SK-N-SH (cell line): ENCODE measurements around the gene AURKB. TPM values are rescaled to one million over a fixed set of nuclear protein-coding genes. Genes with fewer than 3 reads are reported as not detected.
"Not testable (repeated sequence)": the region's sequence is repeated elsewhere in the genome, so short reads cannot be mapped to it uniquely, and the experiment has no call there.

Experiments
- CTCF ChIA-PET: fragments of 300-600, 350-600 bp; formaldehyde crosslinking; extraction: SDS; loops from one replicate; lab custom pipeline; 2021; lab: Yijun Ruan, JAX
- POLR2A ChIA-PET: fragments of 350-600 bp; sonication (Branson Sonifier 250); formaldehyde crosslinking; extraction: SDS; loops from one replicate; lab custom pipeline; 2020; ENCODE audit warnings: antibody characterized with exemption, inconsistent platforms; lab: Yijun Ruan, JAX
- DNase-seq: peaks from one replicate; pipeline ENCODE4 v3.0.0; 2012
- H2AFZ ChIP-seq: fragments of 200-600 bp; sonication (generic); 2 replicates; pipeline ENCODE4 v1.8.1; 2016; ENCODE audit warnings: antibody characterized with exemption, mild to moderate bottlenecking, low read depth
- H3F3A ChIP-seq: fragments of 200-600 bp; sonication (generic); replicated peaks from 2 replicates; pipeline ENCODE3; 2016; ENCODE audit warnings: antibody characterized with exemption, mild to moderate bottlenecking; ENCODE audit not compliant: insufficient read depth
- H3K27ac ChIP-seq, 2 experiments: fragments of 200-500 bp in 1 of 2; fragments of 200-600 bp in 1 of 2; sonication (Bioruptor generic) in 1 of 2; sonication (generic), shearing (Covaris generic) in 1 of 2; 2 replicates each; pipeline versions ENCODE4 v1.5.1 to v1.6.1; 2014 to 2016; ENCODE audit warnings: low read depth in 2 of 2, inconsistent platforms in 1 of 2, low read length in 1 of 2, mild to moderate bottlenecking in 1 of 2, mixed read lengths in 1 of 2
- H3K27me3 ChIP-seq: fragments of 200-600 bp; sonication (generic), shearing (Covaris generic); 2 replicates; pipeline ENCODE4 v1.6.1; 2016; ENCODE audit warnings: mixed run types; ENCODE audit not compliant: insufficient read depth
- H3K36me3 ChIP-seq, 2 experiments: fragments of 200-500 bp in 1 of 2; fragments of 200-600 bp in 1 of 2; sonication (Bioruptor generic) in 1 of 2; sonication (generic) in 1 of 2; replicated peaks in 1 of 2; 2 replicates each; pipeline versions ENCODE3 to v1.5.1; 2014 to 2016; ENCODE audit warnings: low read length in 1 of 2, mild to moderate bottlenecking in 1 of 2; ENCODE audit not compliant: insufficient read depth in 2 of 2, control insufficient read depth in 1 of 2
- H3K4me1 ChIP-seq, 2 experiments: fragments of 200-500 bp in 1 of 2; fragments of 200-600 bp in 1 of 2; sonication (Bioruptor generic) in 1 of 2; sonication (generic), shearing (Covaris generic) in 1 of 2; 2 replicates each; pipeline versions ENCODE4 v1.5.1 to v1.6.1; 2014 to 2016; ENCODE audit warnings: low read depth in 1 of 2, low read length in 1 of 2, mixed run types in 1 of 2; ENCODE audit not compliant: insufficient read depth in 2 of 2, control insufficient read depth in 1 of 2
- H3K4me2 ChIP-seq: fragments of 200-600 bp; sonication (generic), shearing (Covaris generic); 2 replicates; pipeline ENCODE4 v1.6.1; 2017; ENCODE audit warnings: mixed run types
- H3K4me3 ChIP-seq, 2 experiments: fragments of 200-500 bp in 1 of 2; fragments of 200-600 bp in 1 of 2; sonication (Bioruptor generic) in 1 of 2; sonication (generic), shearing (Covaris generic) in 1 of 2; 2 replicates each; pipeline versions ENCODE4 v1.5.1 to v1.8.1; 2014 to 2016; ENCODE audit warnings: low read depth in 2 of 2, inconsistent platforms in 1 of 2, low read length in 1 of 2, mild to moderate bottlenecking in 1 of 2, mixed read lengths in 1 of 2, moderate library complexity in 1 of 2
- H3K79me2 ChIP-seq: fragments of 200-600 bp; sonication (generic); 2 replicates; pipeline ENCODE4 v1.8.1; 2017; ENCODE audit warnings: mild to moderate bottlenecking; ENCODE audit not compliant: insufficient read depth
- H3K9ac ChIP-seq: fragments of 200-600 bp; sonication (generic); 2 replicates; pipeline ENCODE4 v1.6.1; 2017; ENCODE audit warnings: mixed run types
- H3K9me2 ChIP-seq: fragments of 200-600 bp; sonication (generic); 2 replicates; pipeline ENCODE4 v1.6.1; 2017; ENCODE audit warnings: mixed run types
- H3K9me3 ChIP-seq: fragments of 200-600 bp; sonication (generic); 2 replicates; pipeline ENCODE4 v1.6.1; 2017; ENCODE audit warnings: mixed run types, mild to moderate bottlenecking, moderate library complexity
- H4K20me1 ChIP-seq: fragments of 200-600 bp; sonication (generic); 2 replicates; pipeline ENCODE4 v1.6.1; 2017; ENCODE audit warnings: mild to moderate bottlenecking, mixed run types; ENCODE audit not compliant: insufficient read depth
- CHD2 ChIP-seq: fragments of 150-350 bp; IDR thresholded peaks from 2 replicates; pipeline ENCODE4 v1.6.1; 2018; ENCODE audit warnings: low read length; ENCODE audit not compliant: partially characterized antibody
- ELF1 ChIP-seq: IDR thresholded peaks from 2 replicates; pipeline ENCODE4 v1.4.0; 2012
- EP300 ChIP-seq, 2 experiments: IDR thresholded peaks; 2 replicates each; pipeline versions ENCODE4 v1.4.0 to v1.6.1; 2012; ENCODE audit warnings: borderline replicate concordance in 1 of 2, low read depth in 1 of 2, low read length in 1 of 2
- EZH2phosphoT487 ChIP-seq: fragments of 200-600 bp; sonication (generic); IDR thresholded peaks from 2 replicates; pipeline ENCODE4 v1.6.1; 2017; ENCODE audit warnings: low read depth, mixed run types, mild to moderate bottlenecking, antibody characterized with exemption, moderate library complexity, borderline replicate concordance
- FOSL2 ChIP-seq: IDR thresholded peaks from 2 replicates; pipeline ENCODE4 v1.4.0; 2012; ENCODE audit warnings: low read depth, mild to moderate bottlenecking, moderate library complexity, borderline replicate concordance
- FOXJ3 ChIP-seq: sonication (generic); formaldehyde crosslinking; IDR thresholded peaks from 2 replicates; pipeline ENCODE4 v1.5.1; 2020; ENCODE audit warnings: mild to moderate bottlenecking, missing genetic modification reagents
- FOXM1 ChIP-seq: IDR thresholded peaks from 2 replicates; pipeline ENCODE4 v1.4.0; 2012; ENCODE audit warnings: low read depth, mild to moderate bottlenecking
- GABPA ChIP-seq: IDR thresholded peaks from 2 replicates; pipeline ENCODE4 v1.4.0; 2012; ENCODE audit warnings: low read depth, mild to moderate bottlenecking
- JUND ChIP-seq: IDR thresholded peaks from 2 replicates; pipeline ENCODE4 v1.4.0; 2012
- MEF2A ChIP-seq: IDR thresholded peaks from 2 replicates; pipeline ENCODE4 v1.4.0; 2012; ENCODE audit warnings: low read depth, borderline replicate concordance
- MXI1 ChIP-seq: IDR thresholded peaks from 2 replicates; pipeline ENCODE4 v1.6.1; 2012; ENCODE audit warnings: mild to moderate bottlenecking, low read depth, low read length, improper control_type of control experiment
- NFIC ChIP-seq: IDR thresholded peaks from 2 replicates; pipeline ENCODE4 v1.4.0; 2012; ENCODE audit warnings: borderline replicate concordance
- NRF1 ChIP-seq: IDR thresholded peaks from 2 replicates; pipeline ENCODE4 v1.6.1; 2012; ENCODE audit warnings: low read depth, mild to moderate bottlenecking, low read length
- POLR2AphosphoS5 ChIP-seq: IDR thresholded peaks from 2 replicates; pipeline ENCODE4 v1.6.1; 2012; ENCODE audit warnings: low read depth, low read length
- REST ChIP-seq: IDR thresholded peaks from 2 replicates; pipeline ENCODE4 v1.6.1; 2012; ENCODE audit warnings: mild to moderate bottlenecking, low read depth, low read length, moderate library complexity
- RFX5 ChIP-seq: IDR thresholded peaks from 2 replicates; pipeline ENCODE4 v1.6.1; 2012; ENCODE audit warnings: mild to moderate bottlenecking, improper control_type of control experiment, low read length
- RXRA ChIP-seq: IDR thresholded peaks from 2 replicates; pipeline ENCODE4 v1.4.0; 2012; ENCODE audit warnings: low read depth, mild to moderate bottlenecking, borderline replicate concordance
- SIN3A ChIP-seq: IDR thresholded peaks from 2 replicates; pipeline ENCODE4 v1.6.1; 2012; ENCODE audit warnings: low read depth, mild to moderate bottlenecking, low read length, moderate library complexity, borderline replicate concordance
- SMC3 ChIP-seq: IDR thresholded peaks from 2 replicates; pipeline ENCODE4 v1.6.1; 2012; ENCODE audit warnings: low read depth, low read length, improper control_type of control experiment
- TCF12 ChIP-seq: IDR thresholded peaks from 2 replicates; pipeline ENCODE4 v1.4.0; 2012
- TEAD4 ChIP-seq: IDR thresholded peaks from 2 replicates; pipeline ENCODE4 v1.4.0; 2012; ENCODE audit warnings: mild to moderate bottlenecking, borderline replicate concordance; ENCODE audit not compliant: insufficient read depth
- YY1 ChIP-seq: IDR thresholded peaks from 2 replicates; pipeline ENCODE4 v1.4.0; 2012; ENCODE audit warnings: low read depth, mild to moderate bottlenecking
- ZBTB33 ChIP-seq: IDR thresholded peaks from 2 replicates; pipeline ENCODE4 v1.4.0; 2012; ENCODE audit warnings: low read depth, borderline replicate concordance
- WGBS: methylation state at CpG from one replicate; pipeline ENCODE4 v1.1.6; 2017; ENCODE audit warnings: low lambda C conversion rate; 5-methylcytosine and 5-hydroxymethylcytosine counted together
- polyA plus RNA-seq, 3 experiments: library from polyadenylated mRNA; depleted of rRNA; stranded (reverse); fragments of >200 nt; gene quantifications; 2 replicates each; pipeline ENCODE4 v1.2.3, GENCODE V29; 2012
- TF ChIP-seq, protein P1 (sequence below): fragments of 200-600 bp; sonication (generic); IDR thresholded peaks from 2 replicates; pipeline ENCODE4 v1.6.1; 2017; ENCODE audit warnings: antibody characterized with exemption, mild to moderate bottlenecking, moderate library complexity
- TF ChIP-seq, protein P2 (sequence below): IDR thresholded peaks from 2 replicates; pipeline ENCODE4 v1.4.0; 2012; ENCODE audit warnings: low read depth

Gene AURKB
- polyA plus RNA-seq, 1 of the 3 experiments (the other 2 are of a cell fraction): 43.9 TPM

DNA sequence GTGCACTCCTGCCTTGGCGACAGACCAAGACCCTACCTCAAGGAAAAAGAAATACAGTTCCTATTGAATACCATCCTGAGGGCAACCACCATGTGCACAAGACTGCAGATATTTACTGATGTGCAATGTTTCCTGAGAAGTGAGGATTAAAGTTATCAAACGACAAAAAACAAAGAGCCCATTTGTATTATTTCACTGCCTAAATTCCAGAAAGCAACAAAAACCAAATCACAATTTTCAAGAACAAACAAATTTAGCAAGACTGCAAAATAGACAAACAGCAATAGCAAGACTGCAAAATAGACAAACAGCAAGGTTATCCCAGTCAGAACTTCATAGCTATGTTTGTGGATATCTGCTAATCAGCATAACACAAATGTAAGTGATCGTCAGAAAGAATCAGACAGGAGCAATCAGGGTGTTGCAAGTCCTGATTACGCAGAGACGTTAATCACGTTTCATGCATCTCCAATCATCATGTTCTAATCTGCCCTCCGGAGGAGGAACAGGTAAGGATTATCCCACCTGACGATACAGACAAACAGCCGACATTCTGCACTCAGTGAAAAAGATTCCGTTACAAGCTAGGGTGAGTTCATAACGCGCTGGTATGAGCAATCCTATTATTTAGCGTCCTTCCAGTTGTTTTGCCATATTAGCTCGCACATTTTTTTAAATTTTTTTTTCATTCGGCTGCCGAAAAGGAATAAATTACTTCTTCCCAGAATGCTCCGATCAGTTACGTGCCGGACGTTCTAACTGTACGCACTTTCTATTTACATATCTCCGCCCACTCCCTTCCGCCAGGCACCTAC lies 37.1 kb downstream of the AURKB start (continued):
- TF ChIP-seq REST: peak; percentile 78
- TF ChIP-seq JUND: peak; percentile 86
- TF ChIP-seq NFIC: 0 out of 2 replicates have a peak, but pooled peaks have one; percentile 5
- 0 out of 2 replicates have a peak, but pooled peaks have one; percentile 40 for TF ChIP-seq MEF2A
- TF ChIP-seq SMC3: no peak
- peak; percentile 94 for TF ChIP-seq ZBTB33
- TF ChIP-seq RXRA: no peak
- TF ChIP-seq NRF1: no peak
- peak; percentile 92 for TF ChIP-seq CHD2
- TF ChIP-seq ELF1: peak; percentile 55
- no peak for TF ChIP-seq EZH2phosphoT487
- TF ChIP-seq TEAD4: peak; percentile 53; the same call in 1 of the 2 replicates
- peak; percentile 100 for TF ChIP-seq SIN3A
- TF ChIP-seq, protein P1, sequence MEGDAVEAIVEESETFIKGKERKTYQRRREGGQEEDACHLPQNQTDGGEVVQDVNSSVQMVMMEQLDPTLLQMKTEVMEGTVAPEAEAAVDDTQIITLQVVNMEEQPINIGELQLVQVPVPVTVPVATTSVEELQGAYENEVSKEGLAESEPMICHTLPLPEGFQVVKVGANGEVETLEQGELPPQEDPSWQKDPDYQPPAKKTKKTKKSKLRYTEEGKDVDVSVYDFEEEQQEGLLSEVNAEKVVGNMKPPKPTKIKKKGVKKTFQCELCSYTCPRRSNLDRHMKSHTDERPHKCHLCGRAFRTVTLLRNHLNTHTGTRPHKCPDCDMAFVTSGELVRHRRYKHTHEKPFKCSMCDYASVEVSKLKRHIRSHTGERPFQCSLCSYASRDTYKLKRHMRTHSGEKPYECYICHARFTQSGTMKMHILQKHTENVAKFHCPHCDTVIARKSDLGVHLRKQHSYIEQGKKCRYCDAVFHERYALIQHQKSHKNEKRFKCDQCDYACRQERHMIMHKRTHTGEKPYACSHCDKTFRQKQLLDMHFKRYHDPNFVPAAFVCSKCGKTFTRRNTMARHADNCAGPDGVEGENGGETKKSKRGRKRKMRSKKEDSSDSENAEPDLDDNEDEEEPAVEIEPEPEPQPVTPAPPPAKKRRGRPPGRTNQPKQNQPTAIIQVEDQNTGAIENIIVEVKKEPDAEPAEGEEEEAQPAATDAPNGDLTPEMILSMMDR: no peak
- TF ChIP-seq POLR2AphosphoS5: peak; percentile 100
- 0 out of 2 replicates have a peak, but pooled peaks have one; percentile 49 for TF ChIP-seq FOXJ3 (CRISPR knock-in tag)
- TF ChIP-seq TCF12: peak; percentile 55
- peak; percentile 48; the same call in 1 of the 2 replicates for TF ChIP-seq MXI1
- no peak for TF ChIP-seq YY1
- TF ChIP-seq FOSL2: peak; percentile 52; the same call in 1 of the 2 replicates
- TF ChIP-seq EP300 (IDR thresholded peaks at IDR 0.05; ENCODE audit: borderline replicate concordance in 1 of 2, low read depth in 1 of 2, low read length in 1 of 2): peak; percentile 57 to 58
- TF ChIP-seq RFX5: no peak; the same call in 1 of the 2 replicates
- TF ChIP-seq GABPA: peak; percentile 56
- TF ChIP-seq, protein P2, sequence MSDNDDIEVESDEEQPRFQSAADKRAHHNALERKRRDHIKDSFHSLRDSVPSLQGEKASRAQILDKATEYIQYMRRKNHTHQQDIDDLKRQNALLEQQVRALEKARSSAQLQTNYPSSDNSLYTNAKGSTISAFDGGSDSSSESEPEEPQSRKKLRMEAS: peak; percentile 9; the same call in 1 of the 2 replicates
- no peak for TF ChIP-seq FOXM1

GRCh38 chr17:8170186-8170585 lies 40.2 kb downstream of the AURKB start:
- POLR2A ChIA-PET, H3K4me3 ChIP-seq, H3K27ac ChIP-seq, H3K36me3 ChIP-seq, DNase-seq, H3K4me2 ChIP-seq, H3K9me3 ChIP-seq, H3K27me3 ChIP-seq, H3K79me2 ChIP-seq, H4K20me1 ChIP-seq, H2AFZ ChIP-seq, H3K9ac ChIP-seq, H3K9me2 ChIP-seq: not testable (repeated sequence)
- peaks cover 3 to 13% of the 10 kb centered on the region in 2 experiments; a peak in 1 of 4 replicates for H3K4me1 ChIP-seq
- peaks cover 32% of the 10 kb centered on the region for H3F3A ChIP-seq
- 94% methylated on average over 19 of the region's 19 CpGs for WGBS
- CTCF ChIA-PET: interaction anchor here (0.9 kb wide), 1 partner anchor 11 kb away, joined by 3 read pairs; no protein-coding TSS in a partner anchor
